ENCODE measurements around the gene SLC22A12.

Gene SLC22A12

DNA sequence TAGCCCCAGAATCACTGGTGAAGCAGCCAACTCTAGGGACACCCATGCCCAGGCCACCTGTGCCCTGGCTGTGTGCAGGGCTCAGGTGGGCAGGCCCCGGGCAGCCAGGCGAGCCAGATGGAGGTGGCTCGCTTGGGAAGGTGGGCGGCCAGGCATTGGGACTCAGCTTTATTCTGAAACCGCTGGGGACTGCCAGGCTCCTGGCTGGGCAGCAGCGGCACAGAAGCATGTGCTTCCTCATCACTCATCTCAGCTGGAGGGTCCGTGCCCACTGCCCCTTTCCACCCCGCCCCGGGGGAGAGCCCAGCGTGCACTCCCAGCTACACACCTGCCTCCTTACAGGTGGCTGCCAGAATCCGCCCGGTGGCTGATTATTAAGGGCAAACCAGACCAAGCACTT, 27.1 kb upstream of the SLC22A12 start:
- DNase-seq, result no peak

GRCh38 chr11:64564419-64564818, 26.6 kb upstream of the SLC22A12 start:
- DNase-seq, result no peak

- DNase-seq, result no peak
Measured at GRCh38 chr11:64564947-64565889, 25.8 kb upstream of the SLC22A12 start.

DNA sequence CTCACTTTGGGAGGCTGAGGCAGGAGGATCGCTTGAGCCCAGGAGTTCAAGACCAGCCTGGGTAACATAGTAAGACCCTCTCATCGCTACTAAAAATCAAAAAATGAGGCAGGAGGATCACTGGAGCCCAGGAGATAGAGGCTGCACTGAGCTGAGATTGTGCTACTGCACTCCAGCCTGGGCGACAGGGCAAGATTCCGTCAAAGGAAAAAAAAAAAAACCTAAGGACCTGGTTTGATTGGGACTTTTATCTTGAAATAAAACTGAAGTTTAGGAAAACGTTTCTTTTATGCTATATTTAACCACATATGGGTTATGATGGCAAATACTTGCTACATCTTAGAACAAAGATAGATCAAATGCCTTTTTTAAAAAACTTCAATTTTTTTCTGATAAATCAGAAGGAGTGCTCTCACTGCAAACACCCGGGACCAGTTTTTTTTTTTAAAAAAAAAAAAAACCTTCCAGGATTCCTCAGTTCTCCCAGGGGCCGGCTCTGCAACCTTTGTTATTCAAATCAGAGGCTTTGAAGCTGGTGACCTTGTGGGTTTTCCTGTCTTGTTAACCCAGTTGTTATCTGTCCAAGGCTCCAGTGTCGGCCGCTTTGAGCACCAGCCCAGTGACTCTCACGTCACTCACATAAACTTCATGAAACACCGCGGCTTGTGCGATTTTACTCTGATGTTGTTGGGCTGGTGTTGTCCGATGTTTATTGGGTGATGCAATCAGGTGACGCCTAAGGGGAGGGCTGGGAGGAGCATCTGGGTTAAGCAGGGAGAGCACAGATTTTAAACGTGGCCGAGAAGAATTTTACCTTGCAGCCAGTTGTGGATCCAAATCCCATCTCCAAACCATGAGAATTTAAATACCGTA, 24.7 kb upstream of the SLC22A12 start:
- DNase-seq, result peak; percentile 68

GRCh38 chr11:64566915-64567891, 23.8 kb upstream of the SLC22A12 start:
- DNase-seq, result no peak

- no peak for DNase-seq
Measured at GRCh38 chr11:64568041-64568571, 22.9 kb upstream of the SLC22A12 start.

- DNase-seq, result no peak
Measured at GRCh38 chr11:64568584-64569140, 22.4 kb upstream of the SLC22A12 start.

DNA sequence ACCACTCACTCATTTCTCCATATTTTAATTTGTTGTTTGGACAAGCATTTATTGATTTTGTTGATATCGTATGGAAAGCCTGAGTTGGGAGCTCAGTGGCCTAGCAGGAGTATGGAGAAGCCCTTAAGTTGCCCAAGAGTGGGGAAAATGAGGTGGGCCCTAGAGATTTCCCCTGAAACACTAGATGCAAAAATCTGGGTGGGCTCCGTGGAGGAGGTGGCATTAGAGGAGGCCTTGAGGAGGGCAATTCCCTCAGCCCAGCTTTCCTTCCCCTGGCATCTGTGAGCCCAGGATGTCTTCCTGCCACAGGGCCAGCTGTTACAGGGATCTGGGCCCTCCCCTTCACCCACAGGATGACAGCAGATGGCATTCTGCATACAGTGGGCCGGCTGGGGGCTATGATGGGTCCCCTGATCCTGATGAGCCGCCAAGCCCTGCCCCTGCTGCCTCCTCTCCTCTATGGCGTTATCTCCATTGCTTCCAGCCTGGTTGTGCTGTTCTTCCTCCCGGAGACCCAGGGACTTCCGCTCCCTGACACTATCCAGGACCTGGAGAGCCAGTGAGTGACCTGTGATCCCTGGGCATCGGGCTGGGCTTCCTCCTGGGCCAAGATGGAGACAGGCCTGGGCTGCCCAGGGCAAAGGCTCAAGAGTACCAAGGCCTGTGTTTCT, 21.6 kb upstream of the SLC22A12 start:
- DNase-seq, result peak; percentile 7

DNA sequence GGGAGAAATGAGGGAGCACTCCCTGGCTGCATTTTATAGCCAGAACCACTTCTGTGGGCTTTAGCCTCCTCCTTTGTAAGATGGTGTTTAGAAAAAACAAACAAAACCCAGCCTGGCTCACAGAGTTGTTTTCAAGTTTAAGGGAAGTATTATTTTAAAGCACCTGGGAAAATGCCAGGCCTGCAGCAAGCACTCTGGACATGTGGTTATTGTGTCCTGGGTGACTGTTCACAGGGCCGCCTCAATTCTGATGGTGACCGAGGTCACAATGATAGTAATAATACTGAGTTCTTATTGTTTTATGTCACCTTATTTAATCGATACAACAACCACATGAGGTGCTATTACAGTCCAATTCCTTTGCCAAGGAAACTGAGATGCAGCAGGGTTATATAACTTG, 20.7 kb upstream of the SLC22A12 start:
- no peak for DNase-seq

DNA sequence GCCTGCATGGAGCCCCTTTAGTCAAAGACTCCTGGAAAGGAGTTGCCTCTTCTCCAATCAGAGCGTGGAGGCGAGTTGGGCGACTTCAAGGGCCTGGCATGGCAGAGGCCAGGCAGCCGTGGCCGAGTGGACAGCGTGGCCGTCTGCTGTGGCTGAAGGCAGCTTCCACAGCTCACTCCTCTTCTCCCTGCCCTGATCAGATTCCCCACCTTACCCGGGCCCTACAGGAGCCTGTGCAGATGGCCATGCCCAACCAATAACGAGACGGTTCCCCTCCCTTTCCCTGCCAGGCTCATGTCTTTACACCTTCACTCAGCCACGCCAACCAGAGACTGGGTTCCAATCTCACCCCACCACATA, 20.0 kb upstream of the SLC22A12 start:
- DNase-seq, result no peak

DNA sequence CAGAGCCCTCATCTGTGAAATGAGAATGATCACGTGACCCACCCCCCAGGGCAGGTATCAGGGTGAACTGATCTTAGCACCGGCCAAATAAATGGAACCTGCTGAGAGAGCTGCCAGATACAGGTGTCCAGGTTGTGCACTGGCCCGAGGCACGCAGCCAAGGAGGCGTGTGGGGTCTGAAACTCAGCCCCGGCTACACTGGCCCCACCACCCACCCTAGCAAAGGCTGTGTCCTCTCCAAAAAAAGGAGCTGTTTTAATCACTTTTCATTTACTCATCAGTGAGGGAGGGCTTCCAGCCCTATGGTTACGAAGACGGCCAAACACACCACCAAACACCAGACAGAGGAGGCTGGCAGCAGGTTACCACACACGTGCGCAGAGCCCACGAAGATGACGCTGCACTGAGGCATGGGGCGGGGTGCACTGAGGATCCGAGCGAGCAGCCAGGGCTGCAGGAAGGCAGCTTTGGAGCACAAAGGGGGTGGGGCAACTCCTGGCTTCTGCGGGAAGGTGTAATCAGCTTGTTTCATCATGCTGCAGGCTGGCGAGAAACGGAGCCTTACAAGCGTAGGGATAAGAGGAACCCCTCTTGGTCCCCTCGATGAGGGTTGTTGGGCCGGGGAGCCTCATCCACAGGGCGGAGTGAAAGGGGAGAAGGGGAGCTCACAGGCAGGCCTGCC, 19.5 kb upstream of the SLC22A12 start:
- no peak for DNase-seq

- no peak for DNase-seq
Measured at GRCh38 chr11:64572143-64572542, 18.9 kb upstream of the SLC22A12 start.

- no peak for DNase-seq
Measured at GRCh38 chr11:64577202-64577601, 13.8 kb upstream of the SLC22A12 start.

GRCh38 chr11:64580412-64580811, 10.6 kb upstream of the SLC22A12 start:
- DNase-seq, result no peak

DNA sequence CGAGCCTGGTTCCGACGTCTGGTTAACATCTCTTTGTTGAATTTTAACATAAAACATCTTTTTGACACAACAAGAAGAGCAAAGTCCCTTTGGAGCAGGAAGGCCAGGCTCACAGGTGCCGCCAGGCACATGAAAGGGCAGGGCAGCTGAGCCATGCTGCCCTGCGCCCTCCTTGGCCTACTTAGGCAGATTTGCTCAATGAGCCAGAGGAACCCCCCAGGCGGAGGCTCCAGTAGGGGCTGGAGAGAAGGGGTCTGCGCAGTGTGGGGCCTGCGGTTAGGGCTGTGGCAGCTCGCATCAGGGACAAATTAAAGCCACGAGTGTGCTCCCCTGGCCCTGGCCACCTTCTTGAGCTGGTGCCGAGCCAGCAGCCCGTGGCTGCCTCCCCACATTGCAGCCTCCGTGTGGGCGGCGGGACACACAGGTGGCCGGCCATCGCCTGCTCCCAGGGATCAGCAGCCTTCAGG, 9.9 kb upstream of the SLC22A12 start:
- no peak for DNase-seq

DNA sequence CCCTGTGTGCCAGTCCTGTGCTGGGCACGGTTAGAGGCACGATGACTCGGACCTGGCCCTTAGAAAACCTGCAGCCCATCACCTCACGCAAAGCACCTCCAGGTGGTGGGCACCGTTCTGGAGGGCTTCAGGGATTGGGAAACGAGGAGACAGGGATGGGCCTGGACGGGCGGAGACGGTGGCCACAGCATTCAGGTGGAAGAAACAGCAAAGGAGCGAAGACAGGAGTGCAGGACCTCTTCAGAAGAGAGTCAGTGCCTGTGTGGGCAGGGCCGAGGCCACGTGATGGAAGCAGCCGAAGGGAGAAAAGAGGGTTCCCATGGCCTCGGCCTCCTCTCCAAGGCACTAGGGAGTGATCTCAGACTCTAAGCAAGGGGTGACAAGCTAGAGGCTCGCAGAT, 8.1 kb upstream of the SLC22A12 start:
- no peak for DNase-seq

- DNase-seq, result no peak
Measured at GRCh38 chr11:64583296-64584262, 7.4 kb upstream of the SLC22A12 start.

GRCh38 chr11:64585150-64585549, 5.9 kb upstream of the SLC22A12 start:
- no peak for DNase-seq

DNA sequence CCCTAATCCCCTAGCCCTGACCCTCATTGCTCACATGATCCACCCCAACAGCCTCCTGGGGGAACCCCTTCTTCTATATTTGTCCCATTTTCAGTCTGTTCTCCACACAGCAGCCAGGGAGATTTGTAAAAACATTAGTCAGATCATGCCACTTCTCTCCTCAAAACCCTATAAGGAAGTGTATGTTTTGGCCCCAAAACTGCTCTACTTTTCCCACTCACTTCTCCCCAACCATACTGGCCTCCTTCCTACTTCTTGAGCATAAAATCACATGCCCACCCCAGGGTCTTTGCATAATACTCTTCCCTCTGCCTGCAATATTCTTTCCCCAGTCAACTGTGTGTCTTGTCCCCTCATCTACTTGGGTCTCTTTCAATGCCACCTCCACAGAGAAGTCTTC, 4.7 kb upstream of the SLC22A12 start:
- no peak for DNase-seq

GRCh38 chr11:64588701-64589100, 2.3 kb upstream of the SLC22A12 start:
- DNase-seq, result no peak

Measured in DMS 273 treated with DMSO at 0.1 percent for 48 hours (cell line).